Measurements from ENCODE around the gene VAT1. TPM values are rescaled to one million over a fixed set of nuclear protein-coding genes. Genes with fewer than 3 reads are reported as not detected.

The VAT1 gene
- total and polyA plus RNA-seq, 2 of the 13 experiments (the other 11 are each of a cell fraction or from before 2014, with no cell fraction given) = 143 to 205 TPM

DNA sequence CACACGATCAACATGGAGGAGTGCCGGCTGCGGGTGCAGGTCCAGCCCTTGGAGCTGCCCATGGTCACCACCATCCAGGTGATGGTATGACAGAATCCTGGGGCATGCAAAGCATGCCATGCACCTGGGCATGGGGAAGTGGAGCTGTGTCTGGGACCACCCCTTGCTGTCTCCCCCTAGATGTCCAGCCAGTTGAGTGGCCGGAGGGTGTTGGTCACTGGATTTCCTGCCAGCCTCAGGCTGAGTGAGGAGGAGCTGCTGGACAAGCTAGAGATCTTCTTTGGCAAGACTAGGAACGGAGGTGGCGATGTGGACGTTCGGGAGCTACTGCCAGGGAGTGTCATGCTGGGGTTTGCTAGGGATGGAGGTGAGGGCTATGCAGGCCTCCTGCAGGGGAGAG lies 8.9 kb downstream of the VAT1 start (continued):
- TF ChIP-seq, protein P1, sequence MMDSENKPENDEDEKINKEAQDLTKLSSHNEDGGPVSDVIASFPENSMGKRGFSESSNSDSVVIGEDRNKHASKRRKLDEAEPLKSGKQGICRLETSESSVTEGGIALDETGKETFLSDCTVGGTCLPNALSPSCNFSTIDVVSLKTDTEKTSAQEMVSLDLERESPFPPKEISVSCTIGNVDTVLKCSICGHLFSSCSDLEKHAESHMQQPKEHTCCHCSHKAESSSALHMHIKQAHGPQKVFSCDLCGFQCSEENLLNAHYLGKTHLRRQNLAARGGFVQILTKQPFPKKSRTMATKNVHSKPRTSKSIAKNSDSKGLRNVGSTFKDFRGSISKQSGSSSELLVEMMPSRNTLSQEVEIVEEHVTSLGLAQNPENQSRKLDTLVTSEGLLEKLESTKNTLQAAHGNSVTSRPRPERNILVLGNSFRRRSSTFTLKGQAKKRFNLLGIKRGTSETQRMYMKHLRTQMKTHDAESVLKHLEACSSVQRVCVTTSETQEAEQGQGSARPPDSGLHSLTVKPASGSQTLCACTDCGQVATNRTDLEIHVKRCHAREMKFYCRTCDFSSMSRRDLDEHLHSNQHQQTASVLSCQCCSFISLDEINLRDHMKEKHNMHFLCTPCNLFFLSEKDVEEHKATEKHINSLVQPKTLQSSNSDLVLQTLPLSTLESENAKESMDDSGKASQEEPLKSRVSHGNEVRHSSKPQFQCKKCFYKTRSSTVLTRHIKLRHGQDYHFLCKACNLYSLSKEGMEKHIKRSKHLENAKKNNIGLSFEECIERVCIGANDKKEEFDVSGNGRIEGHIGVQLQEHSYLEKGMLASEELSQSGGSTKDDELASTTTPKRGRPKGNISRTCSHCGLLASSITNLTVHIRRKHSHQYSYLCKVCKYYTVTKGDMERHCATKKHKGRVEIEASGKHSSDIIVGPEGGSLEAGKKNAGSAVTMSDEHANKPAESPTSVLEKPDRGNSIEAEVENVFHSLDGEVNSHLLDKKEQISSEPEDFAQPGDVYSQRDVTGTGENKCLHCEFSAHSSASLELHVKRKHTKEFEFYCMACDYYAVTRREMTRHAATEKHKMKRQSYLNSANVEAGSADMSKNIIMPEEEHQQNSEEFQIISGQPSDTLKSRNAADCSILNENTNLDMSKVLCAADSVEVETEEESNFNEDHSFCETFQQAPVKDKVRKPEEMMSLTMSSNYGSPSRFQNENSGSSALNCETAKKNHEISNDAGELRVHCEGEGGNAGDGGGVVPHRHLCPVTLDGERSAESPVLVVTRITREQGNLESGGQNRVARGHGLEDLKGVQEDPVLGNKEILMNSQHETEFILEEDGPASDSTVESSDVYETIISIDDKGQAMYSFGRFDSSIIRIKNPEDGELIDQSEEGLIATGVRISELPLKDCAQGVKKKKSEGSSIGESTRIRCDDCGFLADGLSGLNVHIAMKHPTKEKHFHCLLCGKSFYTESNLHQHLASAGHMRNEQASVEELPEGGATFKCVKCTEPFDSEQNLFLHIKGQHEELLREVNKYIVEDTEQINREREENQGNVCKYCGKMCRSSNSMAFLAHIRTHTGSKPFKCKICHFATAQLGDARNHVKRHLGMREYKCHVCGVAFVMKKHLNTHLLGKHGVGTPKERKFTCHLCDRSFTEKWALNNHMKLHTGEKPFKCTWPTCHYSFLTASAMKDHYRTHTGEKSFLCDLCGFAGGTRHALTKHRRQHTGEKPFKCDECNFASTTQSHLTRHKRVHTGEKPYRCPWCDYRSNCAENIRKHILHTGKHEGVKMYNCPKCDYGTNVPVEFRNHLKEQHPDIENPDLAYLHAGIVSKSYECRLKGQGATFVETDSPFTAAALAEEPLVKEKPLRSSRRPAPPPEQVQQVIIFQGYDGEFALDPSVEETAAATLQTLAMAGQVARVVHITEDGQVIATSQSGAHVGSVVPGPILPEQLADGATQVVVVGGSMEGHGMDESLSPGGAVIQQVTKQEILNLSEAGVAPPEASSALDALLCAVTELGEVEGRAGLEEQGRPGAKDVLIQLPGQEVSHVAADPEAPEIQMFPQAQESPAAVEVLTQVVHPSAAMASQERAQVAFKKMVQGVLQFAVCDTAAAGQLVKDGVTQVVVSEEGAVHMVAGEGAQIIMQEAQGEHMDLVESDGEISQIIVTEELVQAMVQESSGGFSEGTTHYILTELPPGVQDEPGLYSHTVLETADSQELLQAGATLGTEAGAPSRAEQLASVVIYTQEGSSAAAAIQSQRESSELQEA (CRISPR knock-in tag; IDR thresholded peaks at IDR 0.05; ENCODE audit: not compliant biosample characterization) = no peak
- no peak for TF ChIP-seq FOXJ3 (CRISPR knock-in tag; IDR thresholded peaks at IDR 0.05; ENCODE audit: borderline replicate concordance)
- TF ChIP-seq FOXK1 (CRISPR knock-in tag; IDR thresholded peaks at IDR 0.05; ENCODE audit: borderline replicate concordance, low read depth) = no peak
- no peak for TF ChIP-seq GABPB1 (CRISPR knock-in tag; IDR thresholded peaks at IDR 0.05)
- no peak for TF ChIP-seq SOX6 (IDR thresholded peaks at IDR 0.05)
- TF ChIP-seq SOX6 (CRISPR knock-in tag; IDR thresholded peaks at IDR 0.05) = no peak
- TF ChIP-seq SYNCRIP (IDR thresholded peaks at IDR 0.05; ENCODE audit: insufficient read depth, low read depth, low read length) = no peak
- no peak for TF ChIP-seq ZNF567 (CRISPR knock-in tag; IDR thresholded peaks at IDR 0.05; ENCODE audit: borderline replicate concordance)
- peak in 1 of 2 experiments; percentile 16; a peak in 1 of 4 replicates for TF ChIP-seq POLR2A (IDR thresholded peaks at IDR 0.05; ENCODE audit: insufficient read depth in 1 of 2, low read depth in 2 of 2, low read length in 2 of 2)
- TF ChIP-seq JUN (CRISPR knock-in tag; IDR thresholded peaks at IDR 0.05) = no peak
- no peak for TF ChIP-seq ZKSCAN1 (IDR thresholded peaks at IDR 0.05; ENCODE audit: low read length)
- TF ChIP-seq ZNF383 (CRISPR knock-in tag; IDR thresholded peaks at IDR 0.05; ENCODE audit: borderline replicate concordance) = no peak
- no peak for TF ChIP-seq SRF (IDR thresholded peaks at IDR 0.05; ENCODE audit: low read depth, low read length)
- no peak for TF ChIP-seq ZNF724P (CRISPR knock-in tag; IDR thresholded peaks at IDR 0.05; ENCODE audit: borderline replicate concordance)
- TF ChIP-seq HCFC1 (IDR thresholded peaks at IDR 0.05; ENCODE audit: low read depth, low read length) = no peak
- TF ChIP-seq NBN (conservative IDR thresholded peaks at IDR 0.05) = no peak
- no peak for TF ChIP-seq ZNF782 (CRISPR knock-in tag; IDR thresholded peaks at IDR 0.05; ENCODE audit: borderline replicate concordance)
- TF ChIP-seq MXI1 (IDR thresholded peaks at IDR 0.05; ENCODE audit: borderline replicate concordance, low read depth, low read length) = no peak
